Activated CD4-positive, alpha-beta memory T cell treated with anti-CD3 and anti-CD28 coated beads for 36 hours (primary cell): ENCODE results near the gene PLA2G2D. TPM values are rescaled to one million over a fixed set of nuclear protein-coding genes. Genes with fewer than 3 reads are reported as not detected.

Source experiments
- CTCF ChIA-PET: fragments of 350-600 bp; sonication (Branson Sonifier 250); formaldehyde crosslinking; loops from one replicate; lab custom pipeline; 2021; ENCODE audit warnings: antibody characterized with exemption, inconsistent platforms; lab: Charles Lee
- POLR2A ChIA-PET: fragments of 350-600 bp; sonication (Branson Sonifier 250); formaldehyde crosslinking; loops from one replicate; lab custom pipeline; 2021; ENCODE audit warnings: antibody characterized with exemption; lab: Charles Lee
- DNase-seq: peaks from one replicate; pipeline ENCODE4 v3.0.0-alpha.2; 2020
- H3K27ac Mint-ChIP-seq: one replicate; pipeline ENCODE4 v1.8.0; 2021; ENCODE audit warnings: mixed read lengths
- H3K27me3 Mint-ChIP-seq: one replicate; pipeline ENCODE4 v1.8.0; 2021; ENCODE audit warnings: mixed read lengths
- H3K36me3 Mint-ChIP-seq: one replicate; pipeline ENCODE4 v1.8.0; 2021; ENCODE audit warnings: mixed read lengths
- H3K4me1 Mint-ChIP-seq: one replicate; pipeline ENCODE4 v1.8.0; 2021; ENCODE audit warnings: low read depth, mixed read lengths
- H3K4me3 Mint-ChIP-seq: one replicate; pipeline ENCODE4 v1.8.0; 2021; ENCODE audit warnings: mild to moderate bottlenecking, mixed read lengths
- H3K9me3 Mint-ChIP-seq: one replicate; pipeline ENCODE4 v1.8.0; 2021; ENCODE audit warnings: mixed read lengths
- intact Hi-C: fragments of 100-400 bp; cut with micrococcal nuclease; formaldehyde crosslinking; loops from one replicate; pipeline ENCODE4 v1.15.1; 2023
- total RNA-seq, 2 experiments: library from RNA; stranded (reverse); gene quantifications; one replicate each; pipeline ENCODE4 v1.2.3, GENCODE V29; 2021

The PLA2G2D gene
- total RNA-seq, 2 experiments from 2014 or later, result 0.07 TPM; not detected in 1

- intact Hi-C loops, result no loop called here
- Mint-ChIP-seq H3K27me3 (peaks cover 17% of the 10 kb centered on the region), H3K4me1 (no peaks in the 10 kb centered on the region), H3K9me3 (peaks cover under 1% of the 10 kb centered on the region), H3K36me3 (no peaks in the 10 kb centered on the region), H3K27ac (no peak overlapping the region), H3K4me3 (no peak overlapping the region)
- POLR2A ChIA-PET, result no interaction called here
- DNase-seq, result peak; percentile 18
- CTCF ChIA-PET, result no interaction called here
Measured at GRCh38 chr1:20124456-20125057, 5.2 kb upstream of the PLA2G2D start.

GRCh38 chr1:20123722-20124455 is 4.6 kb upstream of the PLA2G2D start:
- Mint-ChIP-seq H3K36me3 (no peaks in the 10 kb centered on the region), H3K27ac (no peak overlapping the region), H3K4me1 (no peaks in the 10 kb centered on the region), H3K4me3 (no peak overlapping the region), H3K27me3 (peaks cover 17% of the 10 kb centered on the region), H3K9me3 (no peaks in the 10 kb centered on the region)
- DNase-seq, result no peak
- POLR2A ChIA-PET, result no interaction called here
- CTCF ChIA-PET, result no interaction called here
- intact Hi-C loops, result no loop called here

- H3K4me3 Mint-ChIP-seq, result no peak overlapping the region
- no peaks in the 10 kb centered on the region for H3K9me3 Mint-ChIP-seq
- no peaks in the 10 kb centered on the region for H3K36me3 Mint-ChIP-seq
- CTCF ChIA-PET, result interaction anchor here (1.8 kb wide), 1 partner anchor 31 kb away, joined by 4 read pairs; no protein-coding TSS in a partner anchor
- intact Hi-C loops, result no loop called here
- H3K4me1 Mint-ChIP-seq, result no peaks in the 10 kb centered on the region
- peaks cover 18% of the 10 kb centered on the region for H3K27me3 Mint-ChIP-seq
- DNase-seq, result no peak
- H3K27ac Mint-ChIP-seq, result no peak overlapping the region
- POLR2A ChIA-PET, result no interaction called here
Measured at GRCh38 chr1:20120796-20121195, 1.5 kb upstream of the PLA2G2D start.

GRCh38 chr1:20117236-20117635 is 2.1 kb downstream of the PLA2G2D start:
- intact Hi-C loops, result no loop called here
- Mint-ChIP-seq H3K36me3 (no peaks in the 10 kb centered on the region), H3K9me3 (no peaks in the 10 kb centered on the region), H3K27me3 (peaks cover 17% of the 10 kb centered on the region), H3K4me1 (no peaks in the 10 kb centered on the region), H3K27ac (no peak overlapping the region), H3K4me3 (no peak overlapping the region)
- no peak for DNase-seq
- POLR2A ChIA-PET, result no interaction called here
- CTCF ChIA-PET, result no interaction called here

- POLR2A ChIA-PET, result interaction anchor here (0.8 kb wide), 1 partner anchor 254 kb away, joined by 3 read pairs; no protein-coding TSS in a partner anchor
- CTCF ChIA-PET, result no interaction called here
Measured at GRCh38 chr1:20115916-20116315, 3.4 kb downstream of the PLA2G2D start.

GRCh38 chr1:20115479-20115878 is 3.9 kb downstream of the PLA2G2D start:
- peaks cover 15% of the 10 kb centered on the region for H3K27me3 Mint-ChIP-seq
- no peaks in the 10 kb centered on the region for H3K9me3 Mint-ChIP-seq
- POLR2A ChIA-PET, result interaction anchor here (0.8 kb wide), 1 partner anchor 254 kb away, joined by 3 read pairs; no protein-coding TSS in a partner anchor
- CTCF ChIA-PET, result interaction anchor here (1.0 to 1.1 kb wide), 2 partner anchors 14 to 36 kb away, joined by 3 read pairs; no protein-coding TSS in a partner anchor
- no peaks in the 10 kb centered on the region for H3K36me3 Mint-ChIP-seq
- intact Hi-C loops, result no loop called here
- no peak overlapping the region for H3K27ac Mint-ChIP-seq
- no peak overlapping the region for H3K4me3 Mint-ChIP-seq
- no peak for DNase-seq
- no peaks in the 10 kb centered on the region for H3K4me1 Mint-ChIP-seq

More at GRCh38 chr1:20115916-20116315, 3.4 kb downstream of the PLA2G2D start:
- Mint-ChIP-seq H3K27ac (no peak overlapping the region), H3K4me3 (no peak overlapping the region), H3K36me3 (no peaks in the 10 kb centered on the region), H3K4me1 (no peaks in the 10 kb centered on the region), H3K9me3 (no peaks in the 10 kb centered on the region), H3K27me3 (peaks cover 19% of the 10 kb centered on the region)
- DNase-seq, result no peak
- intact Hi-C loops, result no loop called here

- intact Hi-C loops, result no loop called here
- Mint-ChIP-seq H3K27ac (no peak overlapping the region), H3K4me1 (no peaks in the 10 kb centered on the region), H3K4me3 (no peak overlapping the region), H3K9me3 (no peaks in the 10 kb centered on the region), H3K36me3 (no peaks in the 10 kb centered on the region), H3K27me3 (peaks cover 13% of the 10 kb centered on the region)
- POLR2A ChIA-PET, result no interaction called here
- CTCF ChIA-PET, result interaction anchor here (1.0 to 1.3 kb wide), 5 partner anchors 12 to 39 kb away, joined by 3 read pairs; no protein-coding TSS in a partner anchor
- no peak for DNase-seq
Measured at GRCh38 chr1:20114021-20114648, 5.2 kb downstream of the PLA2G2D start.

- POLR2A ChIA-PET, result no interaction called here
- Mint-ChIP-seq H3K27ac (no peak overlapping the region), H3K36me3 (no peaks in the 10 kb centered on the region), H3K9me3 (no peaks in the 10 kb centered on the region), H3K27me3 (peaks cover 13% of the 10 kb centered on the region), H3K4me3 (no peak overlapping the region), H3K4me1 (no peaks in the 10 kb centered on the region)
- CTCF ChIA-PET, result interaction anchor here (0.6 kb wide), 1 partner anchor 82 kb away, joined by 3 read pairs; no protein-coding TSS in a partner anchor
- DNase-seq, result no peak
- intact Hi-C loops, result no loop called here
Measured at GRCh38 chr1:20112279-20113000, 6.9 kb downstream of the PLA2G2D start.

GRCh38 chr1:20111452-20111851 is 7.9 kb downstream of the PLA2G2D start:
- ChIA-PET POLR2A (no interaction called here), CTCF (interaction anchor here (1.2 kb wide), 1 partner anchor 10 kb away, joined by 4 read pairs; no protein-coding TSS in a partner anchor)
- H3K27ac Mint-ChIP-seq, result no peak overlapping the region
- intact Hi-C loops, result no loop called here
- H3K4me3 Mint-ChIP-seq, result no peak overlapping the region
- no peak for DNase-seq
- H3K36me3 Mint-ChIP-seq, result no peaks in the 10 kb centered on the region
- H3K9me3 Mint-ChIP-seq, result no peaks in the 10 kb centered on the region
- peaks cover 13% of the 10 kb centered on the region for H3K27me3 Mint-ChIP-seq
- H3K4me1 Mint-ChIP-seq, result no peaks in the 10 kb centered on the region

- CTCF ChIA-PET, result interaction anchor here (1.2 kb wide), 1 partner anchor 9 kb away, joined by 4 read pairs; no protein-coding TSS in a partner anchor
- POLR2A ChIA-PET, result no interaction called here
- no peak overlapping the region for H3K27ac Mint-ChIP-seq
- intact Hi-C loops, result no loop called here
- no peaks in the 10 kb centered on the region for H3K9me3 Mint-ChIP-seq
- no peak for DNase-seq
- H3K27me3 Mint-ChIP-seq, result peaks cover 10% of the 10 kb centered on the region
- H3K36me3 Mint-ChIP-seq, result no peaks in the 10 kb centered on the region
- no peaks in the 10 kb centered on the region for H3K4me1 Mint-ChIP-seq
- H3K4me3 Mint-ChIP-seq, result no peak overlapping the region
Measured at GRCh38 chr1:20110679-20111078, 8.7 kb downstream of the PLA2G2D start.

- ChIA-PET POLR2A (interaction anchor here (0.6 kb wide), 1 partner anchor 46 kb away, joined by 3 read pairs; no protein-coding TSS in a partner anchor), CTCF (no interaction called here)
- no peaks in the 10 kb centered on the region for H3K4me1 Mint-ChIP-seq
- DNase-seq, result peak; percentile 11
- H3K27ac Mint-ChIP-seq, result no peak overlapping the region
- peaks cover 9% of the 10 kb centered on the region for H3K27me3 Mint-ChIP-seq
- H3K9me3 Mint-ChIP-seq, result no peaks in the 10 kb centered on the region
- intact Hi-C loops, result no loop called here
- no peak overlapping the region for H3K4me3 Mint-ChIP-seq
- H3K36me3 Mint-ChIP-seq, result no peaks in the 10 kb centered on the region
Measured at GRCh38 chr1:20109223-20109856, 10.0 kb downstream of the PLA2G2D start.
